GM19240 (cell line): ENCODE measurements around the gene ZNF330.

Experiments used
- DNase-seq: peaks from one replicate; pipeline ENCODE4 v3.0.0; 2011; ENCODE audit warnings: low spot score; ENCODE audit not compliant: insufficient read length

Gene ZNF330

GRCh38 chr4:141229408-141230101, 8.9 kb downstream of the ZNF330 start:
- DNase-seq, result no peak

- DNase-seq, result no peak
These were observed 13.0 kb downstream of the ZNF330 start for GRCh38 chr4:141233673-141234072.

GRCh38 chr4:141238186-141238585, 17.5 kb downstream of the ZNF330 start:
- DNase-seq, result no peak

GRCh38 chr4:141240259-141240658, 19.6 kb downstream of the ZNF330 start:
- DNase-seq, result no peak

- no peak for DNase-seq
These were observed 20.0 kb downstream of the ZNF330 start for GRCh38 chr4:141240671-141241070.

- DNase-seq, result no peak
These were observed 21.3 kb downstream of the ZNF330 start for GRCh38 chr4:141241986-141242385.

GRCh38 chr4:141244419-141244818, 23.7 kb downstream of the ZNF330 start:
- DNase-seq, result no peak

- DNase-seq, result no peak
These were observed 25.5 kb downstream of the ZNF330 start for GRCh38 chr4:141246243-141246642.

- no peak for DNase-seq
These were observed 26.2 kb downstream of the ZNF330 start for GRCh38 chr4:141246683-141247429.

GRCh38 chr4:141247430-141247780, 26.7 kb downstream of the ZNF330 start:
- DNase-seq, result no peak

GRCh38 chr4:141248029-141248428, 27.3 kb downstream of the ZNF330 start:
- DNase-seq, result no peak

GRCh38 chr4:141248486-141248885, 27.8 kb downstream of the ZNF330 start:
- no peak for DNase-seq

GRCh38 chr4:141254326-141254725, 33.6 kb downstream of the ZNF330 start:
- DNase-seq, result no peak

GRCh38 chr4:141255016-141255415, 34.3 kb downstream of the ZNF330 start:
- DNase-seq, result no peak

GRCh38 chr4:141258558-141258957, 37.9 kb downstream of the ZNF330 start:
- DNase-seq, result no peak

GRCh38 chr4:141275834-141276233, 55.1 kb downstream of the ZNF330 start:
- DNase-seq, result no peak

- no peak for DNase-seq
These were observed 62.5 kb downstream of the ZNF330 start for GRCh38 chr4:141283152-141283551.

GRCh38 chr4:141283563-141283962, 62.9 kb downstream of the ZNF330 start:
- no peak for DNase-seq
